Stimulated activated CD4-positive, alpha-beta T cell treated with anti-CD3 and anti-CD28 coated beads, Interleukin-4, amount 100 ng/mL, for 24 hours (primary cell): ENCODE results near the gene PDE2A.

Experiments used
- DNase-seq: peaks from one replicate; pipeline ENCODE4 v3.0.0-alpha.2; 2020

PDE2A gene

DNA sequence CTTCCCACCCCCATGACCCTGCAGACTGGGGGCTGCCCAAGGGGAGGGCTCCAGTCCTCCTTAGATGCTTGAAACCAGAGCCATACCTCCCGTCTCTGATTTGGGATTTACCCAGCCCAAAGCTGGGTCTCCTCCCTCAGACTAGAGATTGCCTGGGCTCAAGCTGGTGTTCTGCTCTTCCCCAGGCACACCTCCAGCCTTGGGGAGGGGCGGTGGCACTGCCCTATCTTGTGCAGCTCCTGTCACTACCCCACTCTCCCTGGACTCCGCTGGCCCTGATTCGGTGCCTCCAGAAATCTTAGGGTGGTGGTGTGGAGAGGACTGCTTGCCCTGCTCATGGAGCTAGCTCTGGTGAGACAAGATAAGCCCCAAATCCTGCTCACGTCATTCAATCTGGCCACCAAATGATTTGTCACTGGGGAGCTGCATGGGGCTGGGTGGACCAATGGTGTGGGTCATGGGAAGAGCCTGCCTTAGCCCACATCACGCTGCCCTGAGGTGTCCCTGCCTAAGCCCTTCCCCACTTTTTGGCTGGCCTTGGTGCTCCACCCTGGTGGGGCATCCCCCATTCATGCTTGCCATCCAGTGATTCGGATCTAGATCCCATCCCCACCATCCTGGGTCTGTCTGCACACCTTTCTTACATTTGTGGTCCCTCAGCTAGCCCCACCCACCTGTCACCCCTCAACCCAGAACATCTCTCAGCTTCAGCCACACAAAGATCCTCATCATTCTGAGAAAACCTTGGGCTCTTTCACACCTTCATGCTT lies 87.7 kb downstream of the PDE2A start:
- DNase-seq, result no peak

DNA sequence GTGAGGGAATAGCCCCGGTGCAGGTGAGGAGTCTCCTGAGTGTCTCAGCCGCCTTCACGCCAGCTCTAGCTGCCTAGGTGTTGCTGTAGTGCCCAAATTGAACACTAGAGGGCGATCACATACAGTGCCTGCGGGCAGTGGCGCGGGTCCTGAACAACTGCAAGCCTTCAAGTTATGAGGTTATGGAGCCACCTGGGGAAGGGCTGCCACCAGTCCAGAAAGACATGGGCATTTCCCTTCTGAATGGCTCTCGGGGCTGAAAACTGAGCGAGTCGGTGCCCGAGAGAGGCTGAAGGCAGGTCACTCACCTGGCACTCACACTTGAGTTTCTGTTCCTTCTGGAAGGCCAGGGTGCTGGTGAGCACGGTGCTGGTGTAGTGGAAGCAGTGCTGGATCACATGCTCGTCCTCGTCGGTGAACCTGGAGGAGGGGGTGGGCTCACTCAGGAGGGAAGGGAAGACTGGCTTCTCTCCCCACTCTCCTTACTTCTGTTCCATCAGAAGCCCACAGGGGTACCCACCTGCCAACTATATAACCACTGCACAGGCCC lies 88.4 kb downstream of the PDE2A start:
- peak; percentile 69 for DNase-seq

DNA sequence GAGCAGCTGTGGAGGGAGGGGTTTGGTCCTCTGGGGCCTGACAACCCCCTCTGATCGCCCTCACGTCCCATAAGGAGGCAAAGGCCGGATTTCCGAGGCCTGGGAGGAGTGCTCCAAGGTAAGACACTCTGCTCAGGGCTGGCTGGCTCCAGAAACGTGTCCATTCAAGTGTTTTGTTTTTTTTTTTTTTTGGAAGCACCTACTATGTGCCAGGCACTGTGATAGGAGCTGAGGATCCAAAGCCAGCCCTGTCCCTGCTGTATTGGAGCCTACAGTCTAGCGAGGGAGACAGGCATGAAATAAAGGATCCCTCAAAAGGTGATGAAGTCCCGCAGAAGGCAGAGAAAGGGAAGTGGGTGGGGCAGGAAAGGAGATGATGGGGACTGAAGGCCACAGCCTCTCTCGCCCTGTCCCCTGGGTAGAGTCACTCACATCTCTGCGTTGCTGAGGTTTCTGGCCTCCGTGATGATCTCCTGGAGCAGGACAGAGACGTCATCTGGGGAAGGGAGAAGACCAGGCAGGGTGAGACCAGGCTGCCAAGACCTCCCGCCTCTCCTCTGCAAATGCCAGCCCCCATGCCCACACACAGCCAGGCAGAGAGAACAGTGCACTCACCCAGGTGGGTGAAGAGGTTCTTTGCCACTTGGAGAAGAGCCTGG lies 89.2 kb downstream of the PDE2A start:
- no peak for DNase-seq

DNA sequence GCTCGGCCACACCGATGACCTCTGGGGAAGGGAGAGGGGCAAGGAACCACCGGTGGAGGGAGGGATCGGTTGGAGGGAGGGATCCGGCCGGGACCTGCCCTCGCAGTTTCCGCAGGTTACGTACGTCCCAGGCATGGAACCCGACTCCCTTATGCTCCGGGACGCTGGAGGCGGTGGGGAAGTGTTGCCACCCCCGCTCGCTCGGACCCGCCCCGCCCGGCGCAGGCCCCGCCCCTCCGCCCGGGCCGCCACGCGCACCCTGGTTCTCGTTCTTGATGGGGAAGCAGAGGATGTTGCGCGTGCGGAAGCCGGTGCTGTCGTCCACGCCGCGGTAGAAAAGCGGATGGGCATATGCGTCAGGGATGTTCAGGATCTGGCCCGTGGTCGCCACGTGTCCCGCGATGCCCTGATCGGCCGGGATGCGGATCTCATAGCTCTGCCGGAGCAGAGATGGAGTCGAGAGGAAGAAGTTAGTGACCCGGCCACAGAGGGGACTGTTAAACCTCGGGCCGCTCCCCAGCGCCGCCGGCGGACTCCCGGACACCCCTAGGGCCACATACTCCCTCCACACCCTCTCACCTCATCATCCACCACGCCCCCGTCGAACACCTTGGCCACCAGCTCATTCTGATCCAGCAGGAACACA lies 89.8 kb downstream of the PDE2A start:
- DNase-seq, result peak; percentile 50

DNA sequence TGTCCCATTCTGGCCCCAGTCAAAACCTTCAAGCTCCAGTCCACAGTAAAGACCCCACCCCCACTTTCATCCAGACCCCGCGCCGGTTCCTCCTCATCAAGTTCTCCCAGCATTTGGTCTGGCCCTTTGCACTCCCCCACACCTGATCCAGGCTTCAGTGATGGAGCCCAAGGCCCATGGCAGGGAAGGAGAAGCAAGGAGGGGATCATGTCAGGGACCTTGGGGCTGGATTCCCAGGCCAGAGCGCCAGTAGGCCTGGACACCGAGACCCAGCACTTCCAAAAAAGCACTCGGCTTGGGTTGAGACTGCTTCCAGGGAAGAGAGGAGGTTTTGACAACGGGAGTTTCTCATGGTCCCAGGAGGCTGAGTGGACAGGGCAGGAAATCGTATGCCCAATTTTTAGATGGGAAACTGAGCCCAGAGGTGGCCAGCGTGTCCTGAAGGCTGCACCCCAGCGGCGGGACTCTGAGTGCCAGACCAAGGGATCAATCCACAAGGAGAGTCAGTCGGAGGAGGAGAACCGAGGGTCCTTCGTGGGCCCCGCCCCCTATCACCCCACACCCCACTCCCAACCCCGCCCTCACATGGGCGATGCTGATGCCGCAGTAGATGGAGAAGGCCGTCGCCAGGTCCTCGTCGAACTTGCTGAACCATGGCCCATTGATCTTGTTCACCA lies 90.5 kb downstream of the PDE2A start:
- no peak for DNase-seq

DNA sequence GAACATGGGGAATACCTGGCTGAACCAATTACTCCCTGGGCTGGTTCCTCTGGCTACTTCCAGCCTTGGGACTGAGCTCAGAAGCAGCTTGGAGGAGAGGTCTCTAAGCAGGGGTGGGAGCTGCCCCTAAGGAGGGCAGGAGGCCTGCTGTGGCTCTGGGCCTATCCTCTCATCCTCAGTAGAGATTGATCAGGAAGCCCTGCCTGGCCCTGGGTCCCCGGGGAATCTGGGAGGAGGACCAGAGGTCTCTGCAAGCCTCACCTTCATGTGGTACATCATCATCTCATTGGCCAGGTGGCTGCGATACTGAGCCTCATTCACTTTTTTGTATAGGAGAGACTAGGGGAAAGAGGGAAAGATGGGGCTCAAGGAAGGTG lies 91.1 kb downstream of the PDE2A start:
- DNase-seq, result no peak

DNA sequence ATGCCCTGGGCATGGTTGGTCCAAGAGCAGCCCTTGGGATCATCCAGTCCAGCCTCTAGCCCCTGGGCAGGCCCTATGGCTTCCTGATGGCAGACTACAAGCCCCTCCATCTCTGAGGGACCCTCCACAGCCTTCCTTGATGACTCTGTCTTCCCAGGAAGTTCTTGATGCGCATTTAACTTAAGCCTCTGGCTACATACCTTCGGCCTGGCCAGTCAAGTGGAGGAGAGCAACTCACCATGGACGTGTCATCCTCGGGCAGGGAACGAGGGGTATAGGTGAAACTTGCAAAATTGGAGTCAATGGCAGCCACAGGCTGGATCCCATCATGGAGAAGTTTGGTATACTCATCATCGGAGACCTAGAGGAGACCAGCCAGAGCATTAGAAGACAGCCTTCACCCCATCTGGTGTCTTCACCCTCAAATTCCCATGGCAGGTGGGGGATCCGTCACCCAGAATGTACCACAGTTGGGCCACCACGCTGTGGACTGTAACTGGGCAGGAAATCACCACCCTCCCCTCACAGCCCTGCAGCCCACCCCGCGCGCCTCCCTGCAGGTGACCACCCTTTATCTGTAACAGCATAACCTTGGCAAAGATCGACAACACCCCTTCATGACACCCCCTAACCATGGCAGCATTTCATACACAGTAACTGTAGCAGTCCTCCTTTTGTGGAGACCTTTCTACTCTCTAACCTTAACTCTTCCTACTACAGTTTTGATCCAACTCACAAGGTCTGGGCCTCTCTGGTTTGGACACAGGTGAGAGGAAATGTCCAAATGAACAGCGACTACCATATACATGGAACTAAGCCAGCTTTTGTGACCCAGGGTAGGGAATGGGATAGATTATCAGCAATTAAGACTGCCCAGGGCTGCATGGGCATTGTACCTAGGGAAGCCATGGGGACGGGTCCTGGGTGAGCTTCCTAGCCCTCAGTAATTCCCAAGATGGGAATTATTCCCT lies 91.7 kb downstream of the PDE2A start:
- no peak for DNase-seq

DNA sequence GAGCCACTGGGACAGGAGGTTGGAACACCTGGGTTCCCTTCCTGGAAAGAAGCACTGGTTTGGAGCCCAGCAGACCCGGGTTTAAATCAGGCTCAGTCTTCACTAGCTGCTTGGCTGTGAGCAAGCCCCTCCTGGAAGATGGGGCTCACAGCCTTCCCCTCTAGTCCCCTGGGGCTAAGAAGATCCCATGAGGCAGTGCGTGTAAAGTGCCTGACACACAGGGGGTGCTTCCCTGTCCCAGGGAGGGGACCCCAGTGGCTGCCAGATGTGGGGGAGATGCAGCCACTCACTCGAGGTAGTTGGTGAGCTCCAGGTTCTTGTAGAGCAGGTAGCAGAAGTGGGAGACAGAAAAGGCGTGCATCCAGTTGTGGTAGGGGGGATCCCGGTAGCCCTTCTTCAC lies 93.2 kb downstream of the PDE2A start:
- DNase-seq, result no peak

DNA sequence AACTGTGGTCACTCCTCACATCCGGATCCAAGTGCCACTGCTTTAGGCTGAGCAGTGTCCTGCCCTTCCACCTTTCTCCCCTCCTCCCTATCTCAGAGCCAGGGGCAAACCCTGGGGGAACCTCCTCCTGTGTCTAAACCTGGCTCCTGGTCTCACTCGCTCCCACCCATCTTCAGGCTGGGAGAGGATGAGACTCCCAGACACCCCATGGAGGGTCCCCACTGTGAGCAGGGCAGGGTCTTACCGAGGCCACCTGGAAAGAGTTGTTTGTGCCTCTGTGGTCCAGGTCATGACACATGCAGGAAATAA lies 93.6 kb downstream of the PDE2A start:
- no peak for DNase-seq

DNA sequence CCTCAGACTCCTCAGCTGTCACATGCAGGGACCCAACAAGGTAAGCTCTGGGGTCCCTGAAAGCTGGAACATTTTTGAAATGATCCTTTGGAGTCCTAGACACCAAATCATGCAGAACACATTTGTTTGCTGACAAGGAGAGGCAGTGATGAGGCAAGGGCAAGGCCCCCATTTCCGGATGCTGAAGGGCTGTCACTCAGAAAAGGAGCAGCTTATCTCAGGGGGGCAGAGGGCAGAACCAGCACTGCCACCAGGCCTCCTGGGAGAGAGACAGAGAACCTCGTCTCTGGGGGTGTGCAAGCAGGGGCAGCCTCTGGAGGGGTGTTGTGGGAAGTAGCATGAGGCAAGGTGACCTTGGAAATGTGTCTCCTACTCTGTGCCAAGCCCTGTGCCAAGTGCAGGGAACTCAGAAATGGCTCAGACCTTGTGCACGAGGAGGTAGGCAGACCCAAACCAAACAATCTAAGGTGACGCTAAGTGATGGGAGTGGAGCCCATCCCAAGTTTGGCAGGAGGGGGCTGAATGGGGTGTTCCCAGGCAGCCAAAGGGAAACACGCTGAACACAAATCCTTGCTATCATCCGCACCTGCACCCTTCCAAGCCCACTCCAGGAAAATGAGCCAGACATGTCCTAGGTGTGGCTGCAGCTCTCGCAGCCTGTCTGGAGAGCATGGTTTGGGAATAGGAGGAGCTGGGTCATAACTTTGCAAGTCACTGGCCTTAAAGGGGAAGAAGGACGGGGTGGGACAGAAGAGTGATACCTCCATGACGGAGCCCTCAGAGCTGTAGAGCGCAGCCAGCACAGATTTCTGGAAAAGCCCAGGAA lies 94.2 kb downstream of the PDE2A start:
- DNase-seq, result no peak

DNA sequence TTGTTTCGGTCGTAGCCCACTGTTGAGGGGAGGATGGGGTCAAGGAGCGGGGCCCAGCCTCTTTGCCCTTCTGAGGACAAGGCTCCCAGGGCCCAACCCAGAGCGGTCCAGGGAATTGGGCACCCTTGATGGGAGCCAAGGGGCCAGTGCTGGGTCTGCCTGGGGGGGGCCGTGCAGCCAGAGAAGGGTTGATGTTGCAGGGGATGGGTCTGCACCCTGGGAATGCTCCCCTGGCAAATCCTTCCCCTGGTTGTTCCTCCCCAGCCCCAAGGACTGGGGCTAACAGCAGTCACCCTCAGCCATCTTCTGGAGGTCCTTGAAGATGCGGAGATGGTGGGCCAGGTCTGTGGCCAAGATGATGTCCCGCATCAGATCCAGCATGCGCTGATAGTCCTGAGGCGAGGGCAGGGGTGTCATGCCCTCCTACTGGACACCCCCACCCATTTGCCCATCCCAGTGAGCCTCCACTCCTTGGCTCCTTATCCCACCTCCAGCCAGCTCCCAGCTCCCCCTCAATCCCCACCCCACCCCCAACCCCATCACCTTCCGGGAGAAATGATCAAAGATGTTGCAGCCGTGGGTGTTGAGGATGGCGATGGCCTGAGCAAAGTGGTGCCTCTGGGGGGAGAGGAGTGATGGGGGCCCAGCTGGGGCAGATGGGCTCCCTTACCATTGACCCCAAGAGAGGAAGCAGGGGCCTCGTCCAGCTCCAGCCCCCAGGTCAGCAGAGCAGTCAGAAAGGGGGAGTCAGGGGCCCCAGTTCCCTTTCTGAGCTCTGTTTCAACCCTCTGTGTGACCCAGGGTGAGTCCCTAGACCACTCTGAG lies 95.0 kb downstream of the PDE2A start:
- no peak for DNase-seq

DNA sequence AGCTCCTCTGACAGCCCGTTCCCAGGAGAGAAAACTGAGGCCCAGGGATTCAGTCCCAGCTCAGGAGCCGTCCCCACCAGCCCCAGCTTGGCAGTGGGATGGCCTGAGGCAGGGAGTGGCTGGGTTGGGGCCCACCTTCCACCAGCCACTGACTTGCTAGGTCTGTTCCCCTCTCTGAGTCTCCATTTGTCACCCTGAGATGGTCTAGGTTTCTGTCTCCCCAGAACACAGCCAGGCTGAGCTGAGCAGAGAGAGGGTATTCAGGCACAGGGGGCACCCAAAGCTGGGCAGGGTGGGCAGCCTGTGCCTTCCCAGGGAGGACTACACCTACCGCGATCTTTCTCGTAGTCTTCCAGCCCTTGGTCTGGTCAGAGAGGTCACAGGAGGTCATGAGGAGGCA lies 95.7 kb downstream of the PDE2A start:
- DNase-seq, result no peak

DNA sequence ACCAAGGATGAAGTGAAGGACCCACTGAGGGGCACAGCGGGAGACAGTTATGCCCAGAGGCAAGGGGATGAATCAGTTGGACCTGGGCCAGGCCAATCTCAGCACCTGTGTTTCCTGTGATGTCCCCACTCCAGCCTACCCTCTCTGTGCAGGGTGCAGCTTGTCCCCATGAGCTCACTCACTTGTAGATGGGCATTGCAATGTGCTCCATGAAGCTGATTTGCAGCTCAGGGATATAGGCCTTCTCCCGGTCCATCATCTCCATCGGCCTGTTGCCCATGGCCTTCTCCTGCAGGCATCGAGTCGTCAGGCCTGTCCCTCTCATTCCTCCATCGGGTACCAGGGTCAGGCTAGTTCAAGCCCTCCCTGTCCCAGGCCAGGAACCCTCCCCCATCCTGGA lies 96.2 kb downstream of the PDE2A start:
- no peak for DNase-seq

DNA sequence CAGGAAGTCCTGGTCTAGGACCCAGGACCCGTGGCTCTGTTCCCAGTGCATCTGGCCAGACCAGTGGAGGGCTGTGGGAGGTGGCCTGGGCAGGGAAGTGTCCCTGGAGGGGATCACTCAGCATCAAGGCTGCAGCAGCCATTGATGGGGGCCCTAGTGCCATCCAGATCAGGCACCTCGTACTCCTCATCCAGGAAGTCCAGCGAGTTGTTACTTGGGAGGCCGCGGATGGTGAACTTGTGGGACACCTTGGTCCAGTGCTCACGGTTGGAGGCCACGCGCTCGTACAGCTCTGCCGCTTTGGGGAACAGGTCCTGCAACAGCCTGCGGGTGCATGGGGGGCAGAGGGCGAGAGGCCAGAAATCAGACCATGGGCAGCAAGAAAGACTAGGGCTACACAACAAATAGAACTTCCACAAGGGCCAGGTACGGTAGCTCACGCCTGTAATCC lies 96.9 kb downstream of the PDE2A start:
- DNase-seq, result no peak

DNA sequence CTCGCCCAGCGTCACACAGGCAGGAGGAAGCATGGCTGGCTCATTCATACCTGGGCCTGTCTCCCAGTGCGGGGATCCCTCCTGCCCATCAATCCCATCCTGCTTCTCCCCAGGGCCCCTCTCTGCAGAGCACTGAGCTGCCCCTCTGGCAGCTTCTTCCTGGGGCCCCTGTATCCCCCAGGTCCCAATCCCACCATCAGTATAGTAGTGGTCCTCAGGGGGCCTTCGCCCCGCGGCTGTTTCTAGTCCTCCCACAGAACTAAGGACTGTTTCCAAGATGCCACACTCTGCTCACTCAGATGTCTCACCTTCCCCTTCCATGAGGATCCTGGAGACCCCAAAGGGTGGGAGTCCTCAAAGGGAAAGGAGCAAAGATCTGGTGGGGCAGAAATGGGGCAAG lies 97.6 kb downstream of the PDE2A start:
- DNase-seq, result no peak

DNA sequence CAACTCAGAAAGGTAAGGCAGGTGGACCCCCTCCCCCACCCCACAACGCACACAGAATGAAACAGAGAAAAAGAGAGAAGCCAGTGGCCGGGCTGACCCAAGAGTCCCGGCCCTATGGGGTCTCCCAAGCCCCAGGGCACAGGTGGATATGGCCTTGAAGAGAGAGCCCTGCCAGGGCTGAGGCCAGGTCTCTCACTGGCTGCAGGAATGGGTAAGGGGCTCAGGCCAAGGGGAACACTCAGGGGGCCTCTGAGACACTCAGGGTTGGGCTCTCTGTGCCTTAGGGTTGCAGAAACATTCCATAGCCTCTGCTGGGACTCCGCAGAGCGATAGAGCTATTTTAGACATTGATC lies 98.0 kb downstream of the PDE2A start:
- DNase-seq, result no peak

DNA sequence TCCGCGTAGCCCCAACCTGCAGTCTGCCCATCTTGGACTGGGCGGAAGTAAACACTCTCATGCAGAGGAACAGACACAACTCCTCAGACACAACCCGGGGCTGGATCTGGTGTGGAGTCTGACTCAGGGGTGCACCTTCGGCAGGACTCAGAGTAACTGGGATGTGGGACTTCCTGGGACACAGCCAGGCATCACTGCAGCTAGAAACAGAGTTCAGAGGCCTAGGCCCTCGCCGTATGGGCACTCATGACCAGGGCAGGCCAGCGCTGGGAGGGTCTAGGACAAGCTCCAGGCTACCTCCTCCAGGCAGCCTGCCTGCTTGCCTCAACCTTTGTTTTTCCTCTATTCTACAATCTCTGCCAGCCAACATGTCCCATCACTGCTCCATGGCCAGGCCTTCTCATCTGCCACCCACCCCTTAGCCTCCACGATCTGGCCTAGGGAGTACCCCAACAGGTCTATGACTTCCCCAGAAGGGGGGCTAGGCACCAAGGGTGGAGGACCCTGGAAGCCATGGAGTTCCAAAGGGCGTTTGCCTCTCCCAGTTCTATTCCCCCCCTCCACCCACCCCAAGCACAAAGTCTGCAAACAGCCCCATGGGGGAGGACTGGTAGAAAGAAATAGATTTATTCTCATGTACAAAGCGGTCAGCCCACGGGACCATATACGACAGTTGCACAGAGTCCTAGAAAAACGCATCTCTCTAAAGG lies 98.5 kb downstream of the PDE2A start:
- DNase-seq, result no peak

DNA sequence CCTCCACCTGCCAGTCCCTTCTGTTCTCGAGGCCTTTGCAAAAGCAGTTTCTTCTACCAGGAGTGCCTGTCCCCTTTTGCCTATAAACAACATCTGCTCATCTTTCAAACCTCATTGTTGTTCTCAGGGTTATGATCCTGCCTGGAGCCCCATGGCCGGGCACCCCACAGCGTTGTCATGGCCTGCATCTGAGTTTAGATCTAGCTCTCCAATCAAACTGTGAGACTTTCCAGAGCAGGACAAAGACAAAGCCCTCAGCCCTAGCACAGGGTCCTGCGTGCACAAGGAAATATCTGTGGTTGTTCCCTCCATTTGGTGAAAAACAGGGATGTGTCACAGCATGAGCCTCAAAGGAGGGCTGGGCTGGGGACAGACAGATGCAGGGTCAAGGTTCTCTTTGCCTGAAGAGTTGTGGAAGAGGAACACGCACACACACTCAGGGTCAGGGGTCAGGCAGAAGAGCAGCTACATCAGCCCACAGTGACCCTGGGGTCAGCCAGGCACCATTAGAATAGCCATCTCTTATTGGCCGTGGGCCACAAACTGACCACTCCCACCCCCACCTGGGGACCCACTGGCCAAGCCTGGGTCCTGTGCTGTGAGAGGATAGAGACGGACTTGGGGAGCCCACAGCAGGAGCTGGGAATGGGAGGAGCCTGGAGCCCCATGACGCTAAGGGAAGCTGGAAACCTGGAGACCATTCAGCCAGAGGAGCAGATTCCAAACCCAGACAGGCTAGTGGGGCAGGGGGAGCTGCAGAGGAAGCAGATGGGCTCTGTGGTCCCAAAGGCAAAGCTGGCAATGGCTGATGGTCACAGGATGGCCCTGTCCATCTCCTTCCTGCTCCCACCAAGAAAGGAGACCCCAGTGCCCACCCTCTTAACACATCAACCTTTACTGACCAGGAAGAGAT lies 99.4 kb downstream of the PDE2A start:
- DNase-seq, result no peak
